ENCODE measurements around the gene UGT2A2.

DNA sequence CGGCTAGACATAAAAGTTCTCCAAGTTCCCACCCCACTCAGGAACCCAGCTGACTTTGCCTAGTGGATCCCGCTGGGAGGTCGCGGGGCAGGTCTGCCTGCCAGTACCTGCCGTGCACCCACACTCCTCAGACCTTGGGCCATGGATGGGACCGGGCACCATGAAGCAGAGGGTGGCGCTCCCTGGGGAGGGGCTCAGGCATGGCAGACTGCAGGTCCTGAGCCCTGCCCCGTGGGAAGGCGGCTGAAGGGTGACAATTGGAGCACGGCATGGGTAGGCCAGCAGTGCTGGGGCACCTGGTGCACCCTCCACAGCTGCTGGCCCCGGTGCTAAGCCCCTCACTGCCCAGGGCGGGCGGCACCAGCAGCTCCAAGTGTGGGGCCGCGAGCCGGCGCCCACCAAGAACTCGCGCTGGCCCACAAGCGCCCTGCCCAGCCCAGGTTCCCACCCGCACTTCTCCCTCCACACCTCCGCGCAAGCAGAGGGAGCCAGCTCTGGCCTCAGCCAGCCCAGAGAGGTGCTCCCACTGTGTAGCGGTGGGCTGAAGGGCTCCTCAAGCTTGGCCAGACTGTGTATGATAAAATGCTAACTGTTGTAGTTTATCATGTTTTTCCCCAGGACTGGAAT lies 63.1 kb downstream of the UGT2A2 start:
- no peak for TF ChIP-seq GLIS3 (CRISPR knock-in tag; IDR thresholded peaks at IDR 0.05)
- TF ChIP-seq ARNTL (CRISPR knock-in tag; IDR thresholded peaks at IDR 0.05; ENCODE audit: borderline replicate concordance, low read depth) = no peak
- TF ChIP-seq ESRRG (CRISPR knock-in tag; IDR thresholded peaks at IDR 0.05) = no peak

All from SK-N-SH treated with all-trans-retinoic acid at 6 μM for 48 hours (cell line).